Measurements from ENCODE around the gene IPPK.

Gene IPPK

GRCh38 chr9:92637886-92638620, 31.9 kb downstream of the IPPK start:
- TF ChIP-seq, protein P1, sequence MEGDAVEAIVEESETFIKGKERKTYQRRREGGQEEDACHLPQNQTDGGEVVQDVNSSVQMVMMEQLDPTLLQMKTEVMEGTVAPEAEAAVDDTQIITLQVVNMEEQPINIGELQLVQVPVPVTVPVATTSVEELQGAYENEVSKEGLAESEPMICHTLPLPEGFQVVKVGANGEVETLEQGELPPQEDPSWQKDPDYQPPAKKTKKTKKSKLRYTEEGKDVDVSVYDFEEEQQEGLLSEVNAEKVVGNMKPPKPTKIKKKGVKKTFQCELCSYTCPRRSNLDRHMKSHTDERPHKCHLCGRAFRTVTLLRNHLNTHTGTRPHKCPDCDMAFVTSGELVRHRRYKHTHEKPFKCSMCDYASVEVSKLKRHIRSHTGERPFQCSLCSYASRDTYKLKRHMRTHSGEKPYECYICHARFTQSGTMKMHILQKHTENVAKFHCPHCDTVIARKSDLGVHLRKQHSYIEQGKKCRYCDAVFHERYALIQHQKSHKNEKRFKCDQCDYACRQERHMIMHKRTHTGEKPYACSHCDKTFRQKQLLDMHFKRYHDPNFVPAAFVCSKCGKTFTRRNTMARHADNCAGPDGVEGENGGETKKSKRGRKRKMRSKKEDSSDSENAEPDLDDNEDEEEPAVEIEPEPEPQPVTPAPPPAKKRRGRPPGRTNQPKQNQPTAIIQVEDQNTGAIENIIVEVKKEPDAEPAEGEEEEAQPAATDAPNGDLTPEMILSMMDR (conservative IDR thresholded peaks at IDR 0.05; ENCODE audit: low read depth), result no peak
- ChIA-PET CTCF (no interaction called here), POLR2A (ENCODE audit: low non-redundant PET) (no interaction called here)

DNA sequence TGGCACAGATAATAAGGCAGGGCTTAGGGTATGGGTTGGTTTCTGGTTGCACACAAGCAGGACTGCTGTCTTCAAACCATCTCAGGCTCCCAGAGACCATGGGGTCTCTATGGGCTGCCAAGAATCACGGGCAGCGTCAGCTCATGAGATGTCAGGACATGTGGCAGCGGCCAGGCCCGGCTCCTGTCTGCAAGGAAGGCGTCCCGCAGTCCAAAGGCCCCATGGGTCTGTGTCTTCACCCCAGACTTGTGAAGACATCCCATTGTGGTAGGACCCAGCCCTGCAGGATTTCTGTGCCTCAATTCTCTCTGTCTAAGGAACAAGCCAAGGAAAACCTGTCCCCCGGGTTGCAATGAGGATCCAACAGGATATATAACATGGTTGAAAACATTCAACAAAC, 32.6 kb downstream of the IPPK start:
- CTCF ChIA-PET, result no interaction called here
- POLR2A ChIA-PET (ENCODE audit: low non-redundant PET), result no interaction called here
- no peak for DNase-seq (ENCODE audit: low spot score)
- peak overlapping the region; percentile 36 for H3K27ac ChIP-seq
- TF ChIP-seq, protein P1 (conservative IDR thresholded peaks at IDR 0.05; ENCODE audit: low read depth), result no peak

More at GRCh38 chr9:92637886-92638620, 31.9 kb downstream of the IPPK start:
- no peak for DNase-seq (ENCODE audit: low spot score)
- peak overlapping the region; percentile 36 for H3K27ac ChIP-seq

GRCh38 chr9:92636627-92637026, 33.3 kb downstream of the IPPK start:
- POLR2A ChIA-PET (ENCODE audit: low non-redundant PET), result no interaction called here
- no peak for DNase-seq (ENCODE audit: low spot score)
- TF ChIP-seq, protein P1 (conservative IDR thresholded peaks at IDR 0.05; ENCODE audit: low read depth), result no peak
- H3K27ac ChIP-seq, result peak overlapping the region; percentile 40
- CTCF ChIA-PET, result interaction anchor here (0.7 kb wide), 2 partner anchors 157 to 301 kb away, joined by 3 to 4 read pairs; no protein-coding TSS in a partner anchor

- H3K27ac ChIP-seq, result peak overlapping the region; percentile 40
- ChIA-PET POLR2A (ENCODE audit: low non-redundant PET) (no interaction called here), CTCF (interaction anchor here (0.6 to 1.2 kb wide), 5 partner anchors 13 to 542 kb away, joined by 3 to 9 read pairs (median 6); no protein-coding TSS in a partner anchor)
Measured at GRCh38 chr9:92635760-92636159, 34.2 kb downstream of the IPPK start.

GRCh38 chr9:92634712-92635605, 35.0 kb downstream of the IPPK start:
- H3K27ac ChIP-seq, result peak overlapping the region; percentile 40
- ChIA-PET CTCF (interaction anchor here (0.6 to 2.5 kb wide), 10 partner anchors 14 to 541 kb away, joined by 3 to 14 read pairs (median 6); partner anchors contain the start of gene CENPP), POLR2A (ENCODE audit: low non-redundant PET) (interaction anchor here (0.6 kb wide), 1 partner anchor 343 kb away, joined by 5 read pairs; no protein-coding TSS in a partner anchor)
- TF ChIP-seq, protein P1 (conservative IDR thresholded peaks at IDR 0.05; ENCODE audit: low read depth), result peak; percentile 97
- peak; percentile 87 for DNase-seq (ENCODE audit: low spot score)

More at GRCh38 chr9:92635760-92636159, 34.2 kb downstream of the IPPK start:
- TF ChIP-seq, protein P1 (conservative IDR thresholded peaks at IDR 0.05; ENCODE audit: low read depth), result no peak
- no peak for DNase-seq (ENCODE audit: low spot score)

DNA sequence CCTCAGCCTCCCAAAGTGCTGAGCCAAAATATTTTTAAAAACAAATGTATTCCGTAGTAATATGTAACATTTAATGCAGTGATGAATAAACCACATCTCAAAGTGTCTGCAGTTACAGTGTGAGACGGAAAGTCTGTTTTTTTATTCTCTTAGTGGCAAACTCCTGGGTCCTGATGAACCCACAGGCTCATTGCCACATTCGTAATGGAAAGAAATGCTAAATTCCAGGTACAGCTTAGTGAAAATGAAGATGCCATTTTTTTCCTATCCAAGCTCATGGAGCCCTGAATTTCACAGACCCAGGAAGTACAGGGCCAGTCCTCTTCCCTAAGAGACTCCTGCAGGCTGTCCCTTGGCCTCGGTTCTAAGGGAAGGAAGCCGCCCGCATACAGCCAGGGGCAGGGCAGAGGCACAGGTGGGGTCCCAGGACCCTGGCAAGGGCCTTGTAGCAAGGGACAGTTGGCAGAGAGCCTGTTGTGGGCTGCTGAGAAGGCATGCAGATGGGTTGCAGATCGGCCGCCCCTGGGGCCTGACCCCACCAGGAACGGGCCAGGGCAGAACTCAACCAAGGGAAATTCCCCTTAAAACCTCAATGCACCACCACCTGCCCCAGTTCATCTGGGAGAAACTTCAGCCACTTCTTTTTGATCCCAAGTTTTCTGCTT, 36.2 kb downstream of the IPPK start:
- DNase-seq (ENCODE audit: low spot score), result no peak
- H3K27ac ChIP-seq, result no peak overlapping the region
- ChIA-PET POLR2A (ENCODE audit: low non-redundant PET) (no interaction called here), CTCF (interaction anchor here (0.6 to 2.5 kb wide), 7 partner anchors 13 to 1462 kb away, joined by 3 to 14 read pairs (median 3); no protein-coding TSS in a partner anchor)
- TF ChIP-seq, protein P1 (conservative IDR thresholded peaks at IDR 0.05; ENCODE audit: low read depth), result no peak
